D721Med (cell line): ENCODE measurements around the gene CLIP4.

Experiments used
- DNase-seq: peaks from one replicate; pipeline ENCODE4 v3.0.0; 2011; ENCODE audit warnings: low spot score; ENCODE audit not compliant: insufficient read length
- FAIRE-seq: peaks from 2 replicates; lab custom pipeline; 2011; peaks lifted over from hg19 to GRCh38; lab: Jason Lieb, UNC
- CTCF ChIP-seq: IDR thresholded peaks from 2 replicates; pipeline ENCODE4 v1.5.1; 2012; ENCODE audit warnings: mild to moderate bottlenecking, control low read depth; ENCODE audit not compliant: insufficient read depth; ENCODE audit errors: missing control alignments

Gene CLIP4

GRCh38 chr2:29233428-29233827 lies 118.2 kb downstream of the CLIP4 start:
- DNase-seq (no peak), FAIRE-seq (no peak)
- no peak for TF ChIP-seq CTCF

GRCh38 chr2:29235411-29235810 lies 120.2 kb downstream of the CLIP4 start:
- no peak for TF ChIP-seq CTCF
- FAIRE-seq: no peak
- DNase-seq: no peak

GRCh38 chr2:29236074-29236473 lies 120.9 kb downstream of the CLIP4 start:
- FAIRE-seq (no peak), DNase-seq (no peak)
- TF ChIP-seq CTCF: no peak

GRCh38 chr2:29238497-29238896 lies 123.3 kb downstream of the CLIP4 start:
- no peak for FAIRE-seq

More at GRCh38 chr2:29238497-29238896, 123.3 kb downstream of the CLIP4 start:
- no peak for DNase-seq
- peak; percentile 51 for TF ChIP-seq CTCF
